ENCODE data around the gene YWHAE. TPM values are rescaled to one million over a fixed set of nuclear protein-coding genes. Genes with fewer than 3 reads are reported as not detected.

Gene YWHAE
- total RNA-seq, 1 donor from 2014 or later = 2,181 TPM

DNA sequence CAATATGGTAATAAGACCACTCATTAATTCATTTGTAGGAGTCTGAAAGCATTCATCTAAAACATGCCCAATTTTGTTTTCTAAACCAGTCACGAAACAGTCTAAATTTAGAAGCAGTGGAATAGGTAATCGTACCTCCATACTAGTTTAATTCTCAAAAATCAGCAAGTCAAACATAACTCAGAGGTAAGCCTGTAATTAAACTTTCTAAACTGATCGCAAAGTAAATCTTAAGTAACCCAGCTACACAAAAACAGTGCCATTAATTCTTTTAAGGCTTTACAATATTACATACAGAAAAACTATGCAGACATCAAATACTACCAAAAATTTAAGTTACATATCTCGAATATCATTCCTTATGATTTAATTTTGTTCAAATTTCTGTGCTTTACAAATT is 31.4 kb downstream of the YWHAE start:
- H3K79me2 ChIP-seq (ENCODE audit: low read depth) = peaks cover 100% of the 10 kb centered on the region
- H3K9ac ChIP-seq = no peak overlapping the region
- H3K4me1 Mint-ChIP-seq = peaks cover 27% of the 10 kb centered on the region
- H3K36me3 Mint-ChIP-seq = peaks cover 15% of the 10 kb centered on the region
- H3K36me3 ChIP-seq = peaks cover 9% of the 10 kb centered on the region
- H4K20me1 ChIP-seq (ENCODE audit: low read depth) = peaks cover 100% of the 10 kb centered on the region
- peak overlapping the region; percentile 4 for H3K27ac ChIP-seq
- H3K4me3 Mint-ChIP-seq = no peak overlapping the region
- no peak for DNase-seq (ENCODE audit: low spot score)
- H2AFZ ChIP-seq (replicated peaks) = no peak overlapping the region
- H3K27me3 ChIP-seq = no peaks in the 10 kb centered on the region
- no peaks in the 10 kb centered on the region for H3K4me1 ChIP-seq
- H3K4me3 ChIP-seq = no peak overlapping the region
- TF ChIP-seq EZH2 (IDR thresholded peaks at IDR 0.05) (no peak), EZH2phosphoT487 (IDR thresholded peaks at IDR 0.05) (no peak)
- TF ChIP-seq, protein P1, sequence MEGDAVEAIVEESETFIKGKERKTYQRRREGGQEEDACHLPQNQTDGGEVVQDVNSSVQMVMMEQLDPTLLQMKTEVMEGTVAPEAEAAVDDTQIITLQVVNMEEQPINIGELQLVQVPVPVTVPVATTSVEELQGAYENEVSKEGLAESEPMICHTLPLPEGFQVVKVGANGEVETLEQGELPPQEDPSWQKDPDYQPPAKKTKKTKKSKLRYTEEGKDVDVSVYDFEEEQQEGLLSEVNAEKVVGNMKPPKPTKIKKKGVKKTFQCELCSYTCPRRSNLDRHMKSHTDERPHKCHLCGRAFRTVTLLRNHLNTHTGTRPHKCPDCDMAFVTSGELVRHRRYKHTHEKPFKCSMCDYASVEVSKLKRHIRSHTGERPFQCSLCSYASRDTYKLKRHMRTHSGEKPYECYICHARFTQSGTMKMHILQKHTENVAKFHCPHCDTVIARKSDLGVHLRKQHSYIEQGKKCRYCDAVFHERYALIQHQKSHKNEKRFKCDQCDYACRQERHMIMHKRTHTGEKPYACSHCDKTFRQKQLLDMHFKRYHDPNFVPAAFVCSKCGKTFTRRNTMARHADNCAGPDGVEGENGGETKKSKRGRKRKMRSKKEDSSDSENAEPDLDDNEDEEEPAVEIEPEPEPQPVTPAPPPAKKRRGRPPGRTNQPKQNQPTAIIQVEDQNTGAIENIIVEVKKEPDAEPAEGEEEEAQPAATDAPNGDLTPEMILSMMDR (IDR thresholded peaks at IDR 0.05) = no peak
- H3K9me3 Mint-ChIP-seq = no peaks in the 10 kb centered on the region
- H3K4me2 ChIP-seq = no peak overlapping the region
- peaks cover 79% of the 10 kb centered on the region for H3F3A ChIP-seq (ENCODE audit: low read depth)
- no peaks in the 10 kb centered on the region for H3K9me3 ChIP-seq (ENCODE audit: low read depth)
- no peak overlapping the region for H3K27ac Mint-ChIP-seq
- no peaks in the 10 kb centered on the region for H3K27me3 Mint-ChIP-seq (ENCODE audit: insufficient read depth, low read depth)

DNA sequence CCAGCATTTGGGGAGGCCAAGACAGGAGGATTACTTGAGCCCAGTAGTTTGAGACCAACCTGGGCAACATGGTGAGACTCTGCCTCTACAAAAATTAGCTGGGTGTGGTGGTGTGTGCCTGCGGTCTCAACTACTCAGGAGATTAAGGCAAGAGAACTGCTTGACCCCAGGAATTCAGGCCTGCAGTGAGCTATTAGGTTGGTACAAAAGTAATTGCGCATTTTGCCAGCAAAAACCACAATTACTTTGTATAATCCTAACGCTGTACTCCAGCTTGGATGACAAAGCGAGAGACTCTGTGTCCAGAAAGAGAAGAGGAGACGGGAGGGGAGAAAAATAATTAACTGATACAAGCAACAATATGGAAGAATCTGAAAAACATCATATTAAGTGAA is 32.7 kb downstream of the YWHAE start:
- H3K27me3 Mint-ChIP-seq (ENCODE audit: insufficient read depth, low read depth) = no peaks in the 10 kb centered on the region
- peaks cover 9% of the 10 kb centered on the region for H3K36me3 ChIP-seq
- no peaks in the 10 kb centered on the region for H3K27me3 ChIP-seq
- H3K36me3 Mint-ChIP-seq = peaks cover 16% of the 10 kb centered on the region
- H3K4me1 Mint-ChIP-seq = peaks cover 32% of the 10 kb centered on the region
- peaks cover 77% of the 10 kb centered on the region for H3F3A ChIP-seq (ENCODE audit: low read depth)
- H3K4me3 ChIP-seq = no peak overlapping the region
- no peaks in the 10 kb centered on the region for H3K9me3 ChIP-seq (ENCODE audit: low read depth)
- TF ChIP-seq EZH2 (IDR thresholded peaks at IDR 0.05) (no peak), EZH2phosphoT487 (IDR thresholded peaks at IDR 0.05) (no peak)
- TF ChIP-seq, protein P1 (IDR thresholded peaks at IDR 0.05) = no peak
- peak overlapping the region; percentile 66 for H3K27ac ChIP-seq
- H4K20me1 ChIP-seq (ENCODE audit: low read depth) = peaks cover 100% of the 10 kb centered on the region
- H3K79me2 ChIP-seq (ENCODE audit: low read depth) = peaks cover 100% of the 10 kb centered on the region
- H3K9me3 Mint-ChIP-seq = no peaks in the 10 kb centered on the region
- peak; percentile 14 for DNase-seq (ENCODE audit: low spot score)
- H3K9ac ChIP-seq = no peak overlapping the region
- no peak overlapping the region for H2AFZ ChIP-seq (replicated peaks)
- H3K4me3 Mint-ChIP-seq = no peak overlapping the region
- peak overlapping the region; percentile 83 for H3K27ac Mint-ChIP-seq
- no peaks in the 10 kb centered on the region for H3K4me1 ChIP-seq
- H3K4me2 ChIP-seq = no peak overlapping the region

DNA sequence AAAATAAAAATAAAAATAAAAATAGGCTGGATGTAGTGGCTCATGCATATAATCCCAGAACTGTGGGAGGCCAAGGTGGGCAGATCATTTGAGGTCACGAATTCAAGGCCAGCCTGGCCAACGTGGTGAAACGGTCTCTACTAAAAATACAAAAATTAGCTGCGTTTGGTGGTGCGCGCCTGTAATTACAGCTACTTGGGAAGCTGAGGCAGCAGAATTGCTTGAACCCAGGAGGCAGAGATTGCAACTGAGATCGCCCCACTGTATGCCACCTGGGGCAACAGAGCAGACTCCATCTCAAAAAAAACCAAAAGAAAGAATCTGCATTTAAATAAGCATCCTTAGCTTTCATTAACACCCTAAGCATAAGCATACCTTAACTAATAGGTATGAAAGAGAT is 33.8 kb downstream of the YWHAE start:
- peaks cover 33% of the 10 kb centered on the region for H3K4me1 Mint-ChIP-seq
- no peaks in the 10 kb centered on the region for H3K27me3 Mint-ChIP-seq (ENCODE audit: insufficient read depth, low read depth)
- peaks cover 100% of the 10 kb centered on the region for H3K79me2 ChIP-seq (ENCODE audit: low read depth)
- no peak overlapping the region for H3K27ac Mint-ChIP-seq
- no peaks in the 10 kb centered on the region for H3K9me3 ChIP-seq (ENCODE audit: low read depth)
- H3K36me3 ChIP-seq = peaks cover 15% of the 10 kb centered on the region
- H3K27me3 ChIP-seq = no peaks in the 10 kb centered on the region
- peaks cover 76% of the 10 kb centered on the region for H3F3A ChIP-seq (ENCODE audit: low read depth)
- H3K4me3 ChIP-seq = no peak overlapping the region
- H3K4me2 ChIP-seq = no peak overlapping the region
- DNase-seq (ENCODE audit: low spot score) = no peak
- H3K4me3 Mint-ChIP-seq = no peak overlapping the region
- peaks cover 100% of the 10 kb centered on the region for H4K20me1 ChIP-seq (ENCODE audit: low read depth)
- no peaks in the 10 kb centered on the region for H3K4me1 ChIP-seq
- no peak overlapping the region for H3K9ac ChIP-seq
- TF ChIP-seq EZH2phosphoT487 (IDR thresholded peaks at IDR 0.05) (no peak), EZH2 (IDR thresholded peaks at IDR 0.05) (no peak)
- TF ChIP-seq, protein P1 (IDR thresholded peaks at IDR 0.05) = no peak
- peak overlapping the region; percentile 70 for H3K27ac ChIP-seq
- H3K36me3 Mint-ChIP-seq = peaks cover 18% of the 10 kb centered on the region
- H2AFZ ChIP-seq (replicated peaks) = no peak overlapping the region
- no peaks in the 10 kb centered on the region for H3K9me3 Mint-ChIP-seq

All from neural progenitor cell (in vitro differentiated cells).